ENCODE data around the gene AGAP1. TPM values are rescaled to one million over a fixed set of nuclear protein-coding genes. Genes with fewer than 3 reads are reported as not detected.
"Not testable (repeated sequence)": the region's sequence is repeated elsewhere in the genome, so short reads cannot be mapped to it uniquely, and the experiment has no call there.

Gene AGAP1
- total RNA-seq, 2 experiments from 2014 or later: 1.6 to 2.4 TPM

GRCh38 chr2:236046715-236047114, 552.9 kb downstream of the AGAP1 start:
- ChIA-PET POLR2A (no interaction called here), CTCF (no interaction called here)

GRCh38 chr2:236047176-236047575, 553.3 kb downstream of the AGAP1 start:
- ChIA-PET CTCF (no interaction called here), POLR2A (no interaction called here)

GRCh38 chr2:236047886-236048540, 554.2 kb downstream of the AGAP1 start:
- ChIA-PET POLR2A (no interaction called here), CTCF (no interaction called here)

- POLR2A ChIA-PET: no interaction called here
- CTCF ChIA-PET: no interaction called here
Measured at GRCh38 chr2:236049981-236050380, 556.1 kb downstream of the AGAP1 start.

GRCh38 chr2:236051351-236051750, 557.5 kb downstream of the AGAP1 start:
- ChIA-PET POLR2A (no interaction called here), CTCF (no interaction called here)

GRCh38 chr2:236051806-236052205, 558.0 kb downstream of the AGAP1 start:
- POLR2A ChIA-PET: no interaction called here
- CTCF ChIA-PET: interaction anchor here (0.6 to 1.1 kb wide), 2 partner anchors 29 to 437 kb away, joined by 3 read pairs; no protein-coding TSS in a partner anchor

- CTCF ChIA-PET: interaction anchor here (0.6 to 1.1 kb wide), 2 partner anchors 30 to 437 kb away, joined by 3 read pairs; no protein-coding TSS in a partner anchor
Measured at GRCh38 chr2:236052206-236052605, 558.4 kb downstream of the AGAP1 start.

GRCh38 chr2:236052926-236053821, 559.3 kb downstream of the AGAP1 start:
- CTCF ChIA-PET: interaction anchor here (1.1 kb wide), 1 partner anchor 436 kb away, joined by 3 read pairs; no protein-coding TSS in a partner anchor
- POLR2A ChIA-PET: no interaction called here

More at GRCh38 chr2:236052206-236052605, 558.4 kb downstream of the AGAP1 start:
- POLR2A ChIA-PET: no interaction called here

- ChIA-PET CTCF (no interaction called here), POLR2A (no interaction called here)
Measured at GRCh38 chr2:236054125-236054524, 560.3 kb downstream of the AGAP1 start.

GRCh38 chr2:236054621-236055305, 560.9 kb downstream of the AGAP1 start:
- ChIA-PET POLR2A (no interaction called here), CTCF (no interaction called here)

- ChIA-PET CTCF (no interaction called here), POLR2A (no interaction called here)
Measured at GRCh38 chr2:236055471-236055870, 561.6 kb downstream of the AGAP1 start.

GRCh38 chr2:236056141-236056540, 562.3 kb downstream of the AGAP1 start:
- CTCF ChIA-PET: no interaction called here

GRCh38 chr2:236057375-236057774, 563.5 kb downstream of the AGAP1 start:
- CTCF ChIA-PET: no interaction called here
- POLR2A ChIA-PET: no interaction called here

More at GRCh38 chr2:236056141-236056540, 562.3 kb downstream of the AGAP1 start:
- POLR2A ChIA-PET: no interaction called here

GRCh38 chr2:236061497-236061896, 567.7 kb downstream of the AGAP1 start:
- ChIA-PET CTCF (no interaction called here), POLR2A (no interaction called here)

- CTCF ChIA-PET: no interaction called here
Measured at GRCh38 chr2:236061899-236062298, 568.1 kb downstream of the AGAP1 start.

GRCh38 chr2:236062806-236063205, 569.0 kb downstream of the AGAP1 start:
- CTCF ChIA-PET, POLR2A ChIA-PET: not testable (repeated sequence)

More at GRCh38 chr2:236061899-236062298, 568.1 kb downstream of the AGAP1 start:
- POLR2A ChIA-PET: no interaction called here

GRCh38 chr2:236063994-236064393, 570.2 kb downstream of the AGAP1 start:
- ChIA-PET CTCF (no interaction called here), POLR2A (no interaction called here)

- CTCF ChIA-PET: no interaction called here
Measured at GRCh38 chr2:236065314-236066160, 571.7 kb downstream of the AGAP1 start.

GRCh38 chr2:236070236-236070635, 576.4 kb downstream of the AGAP1 start:
- ChIA-PET POLR2A (no interaction called here), CTCF (no interaction called here)

More at GRCh38 chr2:236065314-236066160, 571.7 kb downstream of the AGAP1 start:
- POLR2A ChIA-PET: interaction anchor here (0.6 kb wide), 1 partner anchor 51 kb away, joined by 4 read pairs; no protein-coding TSS in a partner anchor

GRCh38 chr2:236073246-236073645, 579.4 kb downstream of the AGAP1 start:
- ChIA-PET CTCF (no interaction called here), POLR2A (no interaction called here)
